GM18508 (cell line): ENCODE results near the gene COL27A1.
"Not testable (repeated sequence)": the region's sequence is repeated elsewhere in the genome, so short reads cannot be mapped to it uniquely, and the experiment has no call there.

Experiments
- ATAC-seq: cut with Tn5 transposase; IDR thresholded peaks from one replicate; pipeline ENCODE4 v1.9.1; 2021; ENCODE audit warnings: moderate number of reproducible peaks; ENCODE audit not compliant: insufficient read depth, unreplicated experiment

COL27A1 gene

DNA sequence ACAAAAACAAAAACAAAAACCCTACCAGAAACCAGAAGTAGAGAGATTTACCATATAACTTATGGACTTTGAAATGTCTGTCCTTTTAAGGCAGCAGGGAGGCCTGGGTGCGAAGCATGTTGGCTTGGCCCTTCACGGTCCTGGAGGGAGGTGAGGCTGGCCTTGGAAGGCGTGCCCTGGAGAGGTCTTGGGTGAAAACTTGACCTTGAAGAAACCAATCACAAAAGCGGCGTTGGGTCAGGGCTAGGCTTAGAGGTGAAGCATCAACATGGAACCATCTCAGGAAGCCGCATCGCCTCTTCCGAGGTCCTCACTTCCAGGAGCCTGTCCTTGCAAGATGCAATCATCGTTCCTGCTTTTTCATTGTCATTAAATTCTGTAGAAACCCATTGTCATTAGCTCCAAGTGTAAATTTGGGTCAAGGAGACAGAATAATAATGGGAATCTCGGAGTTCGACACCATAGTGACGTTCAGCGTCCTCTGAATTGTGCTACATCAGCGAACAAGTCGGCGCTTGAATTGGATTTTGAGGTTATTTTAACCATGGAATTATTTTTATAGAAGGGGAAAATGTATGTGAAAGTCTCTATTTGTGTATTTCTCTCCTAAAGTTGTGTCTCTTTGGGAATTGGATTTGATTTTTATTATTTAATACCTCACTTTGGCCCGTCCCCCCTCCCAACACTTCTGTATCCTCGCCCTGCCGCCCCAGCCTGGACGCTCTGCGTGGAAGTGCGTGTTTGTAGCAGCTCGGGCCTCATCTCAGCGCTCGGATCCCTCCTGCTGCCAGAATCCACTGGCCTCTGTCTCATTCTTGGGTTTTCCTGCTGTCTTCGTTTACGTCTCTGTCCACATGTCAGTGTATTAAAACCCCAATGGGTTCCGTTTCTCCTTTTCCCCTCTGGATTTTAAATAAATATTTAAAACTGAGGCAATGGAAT lies 156.5 kb downstream of the COL27A1 start:
- ATAC-seq, result no peak

DNA sequence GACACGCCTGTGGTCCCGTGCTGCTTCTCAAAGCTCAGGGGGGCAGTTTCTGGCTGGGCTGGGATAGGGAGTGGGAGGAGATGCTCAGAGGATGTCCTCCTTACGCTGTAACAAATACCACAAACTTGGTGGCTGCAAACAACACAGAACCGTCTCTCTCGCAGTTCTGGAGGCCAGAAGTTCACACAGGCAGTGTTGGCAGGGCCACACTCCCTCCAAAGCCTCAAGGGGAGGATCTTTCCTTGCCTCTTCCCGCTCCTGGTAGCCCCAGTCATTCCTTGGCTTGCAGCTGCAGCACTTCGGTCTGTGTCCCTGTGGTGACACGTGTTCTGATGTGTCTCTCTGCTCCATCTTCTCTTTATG lies 157.2 kb downstream of the COL27A1 start:
- no peak for ATAC-seq

DNA sequence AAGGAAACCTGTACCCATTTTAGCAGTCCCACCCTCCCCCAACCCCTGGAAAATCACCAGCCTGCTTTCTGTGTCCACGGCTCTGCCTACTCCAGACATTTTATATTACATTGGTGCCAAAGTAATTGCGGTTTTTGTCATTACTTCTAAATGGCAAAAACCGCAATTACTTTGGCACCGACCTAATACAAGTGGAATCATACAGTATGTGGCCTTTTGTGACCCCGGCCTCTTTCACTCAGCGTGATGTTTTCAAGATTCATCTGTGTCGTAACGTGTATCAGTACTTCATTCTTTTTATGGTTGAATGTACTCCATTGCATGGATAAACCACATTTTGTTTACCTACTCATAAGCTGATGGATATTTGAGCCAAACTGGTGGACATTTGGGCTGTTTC lies 157.8 kb downstream of the COL27A1 start:
- no peak for ATAC-seq

DNA sequence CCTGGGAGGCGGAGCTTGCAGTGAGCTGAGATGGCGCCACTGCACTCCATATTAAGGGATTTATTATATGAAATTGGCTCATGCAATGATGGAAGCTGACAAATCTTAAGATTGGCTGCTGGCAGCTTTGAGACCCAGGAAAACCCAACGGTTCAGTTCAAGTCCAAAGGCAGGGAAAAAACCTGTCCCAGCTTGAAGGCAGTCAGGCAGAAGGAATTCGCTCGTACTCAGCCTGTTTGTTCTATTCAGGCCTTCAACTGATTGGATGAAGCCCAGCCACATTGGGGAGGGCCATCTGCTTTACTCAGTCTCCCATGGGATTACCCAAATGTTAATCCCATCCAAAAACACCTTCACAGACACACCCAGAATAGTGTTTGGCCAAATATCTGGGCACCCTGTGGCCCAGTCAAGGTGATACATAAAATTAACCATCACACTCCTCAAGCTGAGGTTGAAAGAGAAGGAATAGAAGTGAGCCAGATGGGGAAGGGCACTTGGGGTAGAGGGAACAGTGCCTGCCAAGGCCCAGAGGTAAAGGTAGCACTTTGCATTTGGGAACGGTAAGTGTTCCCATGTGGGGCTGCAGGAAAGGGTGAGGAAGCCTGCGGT lies 159.0 kb downstream of the COL27A1 start:
- ATAC-seq, result no peak

DNA sequence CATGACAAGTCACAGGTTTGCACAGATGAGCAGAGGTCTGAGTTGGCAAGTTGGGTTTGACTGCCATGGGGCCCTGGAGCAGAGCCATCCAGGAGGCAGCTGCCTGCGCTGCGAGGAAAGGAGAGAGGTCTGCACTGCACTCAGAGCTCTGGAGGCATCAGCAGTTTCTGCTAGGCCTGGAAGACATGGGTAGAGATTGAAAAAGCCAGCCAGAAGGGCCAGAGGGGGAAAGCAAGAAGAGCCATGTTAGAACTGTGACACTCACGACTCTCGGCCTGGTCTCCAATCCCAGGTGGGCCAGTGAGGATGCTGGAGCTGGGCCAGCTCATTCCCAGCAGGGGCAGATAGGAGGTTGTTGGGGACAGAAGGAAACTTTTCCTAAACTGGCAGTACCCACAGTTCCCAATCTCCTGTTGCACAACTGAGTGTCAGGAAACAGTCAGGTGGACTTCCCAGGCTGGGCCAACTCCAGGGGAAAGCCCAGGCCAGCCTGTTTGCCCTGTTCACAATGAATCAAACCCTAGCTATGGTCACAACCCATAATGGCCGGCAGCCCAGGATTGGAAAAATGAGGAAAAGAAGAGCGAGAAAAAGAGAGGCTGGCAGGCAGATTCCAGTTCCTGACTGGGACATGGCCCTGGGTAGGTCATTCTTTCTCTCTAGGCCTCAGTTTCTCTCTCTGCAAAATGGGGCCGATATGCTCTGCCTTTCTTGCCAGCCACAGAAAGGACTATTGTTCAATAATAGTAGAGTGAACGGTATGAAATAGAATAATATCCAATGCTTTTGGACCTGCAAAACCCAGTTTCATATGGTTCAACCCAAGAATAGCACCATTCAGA lies 159.8 kb downstream of the COL27A1 start:
- ATAC-seq, result no peak

DNA sequence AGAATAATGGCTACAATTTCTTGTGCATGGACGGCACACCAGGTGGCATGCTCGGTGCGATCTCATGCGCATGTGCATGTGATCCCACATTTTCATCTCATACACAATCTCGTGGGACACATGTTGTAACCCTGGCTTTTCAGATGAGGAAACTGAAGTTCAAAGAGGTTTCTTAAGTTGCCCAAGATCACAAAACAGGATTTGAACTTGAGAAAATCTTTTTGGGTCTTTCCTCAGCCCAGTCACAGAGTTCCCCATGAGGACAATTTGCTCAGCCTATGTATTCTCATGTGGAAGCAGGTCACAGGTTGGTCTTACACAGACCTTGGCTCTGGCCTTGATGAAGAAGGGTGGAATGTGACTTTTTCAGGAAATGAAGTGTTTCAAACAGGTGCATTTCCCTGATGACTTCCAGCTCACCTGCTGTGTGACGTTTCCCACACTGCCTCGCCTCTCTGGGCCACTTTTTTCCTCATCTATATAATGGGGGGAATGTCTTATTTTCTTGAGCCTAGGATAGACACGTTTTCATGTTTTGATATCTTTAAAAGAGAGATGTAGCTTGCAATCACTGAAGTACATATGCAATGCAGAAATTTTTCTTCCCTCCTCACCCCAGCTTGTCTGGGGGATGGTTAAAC lies 160.5 kb downstream of the COL27A1 start:
- no peak for ATAC-seq

DNA sequence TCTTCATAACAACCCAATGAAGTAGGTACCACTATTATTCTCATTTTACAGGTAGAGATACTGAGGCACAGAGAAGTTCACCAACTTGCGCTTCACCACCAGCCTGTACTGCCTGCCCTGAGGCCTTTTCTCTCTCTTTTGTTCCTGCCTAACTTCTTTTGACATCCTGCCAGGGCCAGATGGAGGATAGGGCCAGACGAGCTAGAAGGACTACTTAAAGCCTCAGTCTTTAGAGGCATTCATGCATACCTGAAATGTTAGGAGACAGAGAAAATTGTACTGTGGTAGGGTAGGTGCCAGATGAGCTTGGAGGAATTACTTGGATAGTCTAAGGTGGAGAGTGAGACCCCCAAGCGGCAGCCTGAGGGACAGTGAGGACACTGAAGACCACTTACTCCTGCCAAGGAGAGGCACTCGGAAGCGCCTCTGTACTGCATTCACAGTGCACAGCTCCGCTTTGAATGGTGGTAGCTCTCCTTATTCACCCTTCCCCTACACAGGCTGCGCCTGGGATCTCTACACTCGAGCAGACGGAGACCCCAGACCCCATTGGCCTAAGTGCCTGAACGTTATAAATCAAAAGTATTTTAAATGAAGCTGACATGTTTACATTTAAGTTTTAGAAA lies 161.4 kb downstream of the COL27A1 start:
- no peak for ATAC-seq

DNA sequence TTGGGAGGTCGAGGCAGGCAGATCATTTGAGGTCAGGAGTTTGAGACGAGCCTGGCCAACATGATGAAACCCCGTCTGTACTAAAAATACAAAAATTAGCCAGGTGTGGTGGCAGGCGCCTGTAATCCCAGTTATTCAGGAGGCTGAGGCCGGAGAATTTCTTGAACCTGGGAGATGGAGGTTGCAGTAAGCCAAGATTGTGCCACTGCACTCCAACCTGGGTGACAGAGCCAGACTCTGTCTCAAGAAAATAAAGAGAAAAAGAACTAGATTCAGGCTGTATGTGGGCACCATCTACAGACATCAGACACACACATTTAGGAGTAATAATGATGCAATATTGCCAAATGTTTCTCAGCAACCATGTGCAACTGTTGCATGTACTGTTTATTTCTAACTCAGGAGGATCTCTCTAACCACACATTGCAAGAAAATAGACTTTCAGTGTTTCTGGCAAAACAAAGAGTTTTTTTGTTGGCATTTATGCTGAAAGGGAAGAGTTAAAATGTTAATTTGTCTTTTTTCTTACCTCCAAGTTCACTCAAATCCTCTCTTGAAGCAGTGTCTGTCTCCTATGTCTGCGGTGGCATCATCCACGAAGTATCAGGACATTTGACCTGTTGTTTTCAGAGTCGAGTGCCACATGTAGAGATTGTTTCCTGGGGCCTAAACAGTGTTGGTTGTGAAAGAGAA lies 162.5 kb downstream of the COL27A1 start:
- ATAC-seq, result no peak

DNA sequence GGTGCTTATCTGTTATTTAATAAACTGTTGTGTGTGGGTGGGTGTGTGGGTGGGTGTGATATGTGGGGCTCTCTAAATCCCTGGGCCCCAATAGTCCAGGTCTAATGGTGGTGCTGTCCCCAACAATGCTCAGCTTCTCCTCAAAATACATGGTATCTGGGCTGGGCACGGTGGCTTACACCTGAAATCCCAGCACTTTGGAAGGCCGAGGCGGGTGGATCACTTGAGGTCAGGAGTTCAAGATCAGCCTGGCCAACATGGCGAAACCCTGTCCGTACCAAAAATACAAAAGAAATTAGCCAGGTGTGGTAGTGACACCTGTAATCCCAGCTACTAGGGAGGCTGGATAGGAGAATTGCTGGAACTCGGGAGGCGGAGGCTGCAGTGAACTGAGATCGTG lies 163.1 kb downstream of the COL27A1 start:
- no peak for ATAC-seq

DNA sequence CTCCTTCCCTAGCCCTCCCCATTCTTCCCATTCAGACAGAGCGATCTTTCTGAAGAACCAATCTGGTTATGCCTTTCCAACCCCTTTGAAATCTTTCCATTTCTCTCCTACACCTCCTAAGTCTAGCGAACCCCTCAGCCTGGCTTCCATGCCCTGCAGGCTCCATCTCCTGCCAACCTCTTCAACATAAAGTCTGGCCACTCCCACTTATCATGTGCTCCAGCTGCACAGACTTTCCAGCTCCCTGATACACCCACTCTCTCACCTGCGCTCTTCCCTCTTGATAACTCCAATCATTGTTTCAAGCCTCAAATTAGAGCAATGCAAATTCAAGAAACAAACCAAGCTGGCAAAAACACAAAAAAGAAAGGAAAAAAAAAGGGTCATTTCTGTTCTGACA lies 163.8 kb downstream of the COL27A1 start:
- ATAC-seq, result no peak

DNA sequence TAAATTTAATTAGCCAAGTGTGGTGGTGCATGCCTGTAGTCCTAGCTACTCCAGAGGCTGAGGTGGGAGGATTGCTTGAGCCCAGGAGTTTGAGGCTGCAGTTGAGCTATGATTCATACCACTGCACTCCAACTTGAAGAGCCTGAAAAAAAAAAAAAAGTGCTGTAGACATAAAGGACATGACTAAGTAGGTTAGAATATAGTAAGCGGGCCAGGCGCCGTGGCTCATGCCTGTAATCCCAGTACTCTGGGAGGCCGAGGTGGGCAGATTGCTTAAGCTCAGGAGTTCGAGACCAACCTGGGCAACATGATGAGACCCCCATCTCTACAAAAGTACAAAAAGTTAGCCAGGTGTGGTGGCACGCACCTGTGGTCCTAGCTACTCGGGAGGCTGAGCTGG lies 165.4 kb downstream of the COL27A1 start:
- not testable (repeated sequence) for ATAC-seq

DNA sequence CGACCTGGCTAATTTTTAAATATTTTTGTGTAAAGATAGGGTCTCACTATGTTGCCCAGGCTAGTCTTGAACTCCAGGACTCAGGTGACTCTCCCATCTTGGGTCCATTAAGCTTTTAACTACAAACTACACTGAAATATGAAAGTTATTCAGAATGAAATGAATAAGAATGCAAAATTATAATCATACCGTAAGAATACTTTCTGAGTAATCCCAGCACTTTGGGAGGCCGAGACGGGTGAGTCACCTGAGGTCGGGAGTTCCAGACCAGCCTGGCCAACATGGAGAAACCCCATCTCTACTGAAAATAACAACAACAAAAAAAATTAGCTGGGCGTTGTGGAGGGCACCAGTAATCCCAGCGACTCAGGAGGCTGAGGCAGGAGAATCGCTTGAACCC lies 166.4 kb downstream of the COL27A1 start:
- ATAC-seq, result no peak

DNA sequence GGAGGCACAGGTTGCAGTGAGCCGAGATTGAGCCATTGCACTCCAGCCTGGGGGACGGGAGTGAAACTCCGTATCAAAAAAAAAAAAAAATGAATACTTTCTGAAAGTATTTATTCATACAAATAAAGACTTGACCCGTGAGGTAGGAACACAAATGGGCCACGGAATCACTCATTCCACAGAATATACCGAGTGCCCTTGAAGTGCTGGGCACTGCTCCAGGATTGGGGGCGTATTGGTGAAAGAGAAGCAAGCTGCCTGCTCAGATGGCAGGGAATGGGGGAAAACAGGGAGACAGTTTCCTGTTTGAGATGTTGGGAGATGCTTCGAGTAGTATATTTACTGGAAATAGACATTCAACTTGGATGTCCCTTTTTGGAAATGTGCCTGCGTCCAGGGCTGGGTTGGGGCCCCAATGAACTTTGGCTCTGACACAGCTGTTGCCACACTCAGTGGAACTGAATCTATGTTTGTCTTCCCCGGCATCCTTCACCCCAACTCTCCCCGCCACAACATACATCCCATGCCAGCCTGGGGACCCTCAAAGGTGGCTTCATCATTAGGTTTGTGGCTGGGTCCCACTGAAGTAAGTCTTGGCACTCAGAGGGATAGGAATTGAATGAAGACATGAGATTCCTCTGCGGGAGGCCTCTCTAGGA lies 167.0 kb downstream of the COL27A1 start:
- ATAC-seq, result not testable (repeated sequence)

DNA sequence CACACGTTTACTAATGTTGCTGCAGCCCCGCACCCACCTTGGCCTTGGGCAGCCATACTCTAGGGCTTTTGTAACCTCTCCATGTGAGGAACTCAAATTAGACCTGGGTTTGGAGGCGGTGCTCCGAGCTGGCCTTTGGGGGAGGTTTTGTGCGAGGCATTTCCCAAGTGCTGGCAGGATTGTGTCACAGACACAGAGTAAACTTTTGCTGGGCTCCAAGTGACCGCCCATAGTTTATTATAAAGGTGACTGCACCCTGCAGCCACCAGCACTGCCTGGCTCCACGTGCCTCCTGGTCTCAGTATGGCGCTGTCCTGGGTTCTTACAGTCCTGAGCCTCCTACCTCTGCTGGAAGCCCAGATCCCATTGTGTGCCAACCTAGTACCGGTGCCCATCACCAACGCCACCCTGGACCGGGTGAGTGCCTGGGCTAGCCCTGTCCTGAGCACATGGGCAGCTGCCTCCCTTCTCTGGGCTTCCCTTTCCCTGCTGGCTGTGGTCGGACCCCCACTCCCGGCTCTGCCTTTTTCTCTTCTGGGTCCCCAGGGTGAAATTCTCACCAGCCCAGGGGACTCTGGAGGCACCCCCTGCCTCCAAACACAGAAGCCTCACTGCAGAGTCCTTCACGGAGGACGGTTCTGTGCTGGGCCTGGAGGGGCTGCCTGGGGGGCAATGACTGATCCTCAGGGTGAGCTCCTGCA lies 167.6 kb downstream of the COL27A1 start, which contains the start of gene ORM1:
Gene ORM1, plus strand, starts transcription at position 268 of the 701 bp plus-strand sequence. Its CDS starts 36 bp downstream, at position 304.
- ATAC-seq, result not testable (repeated sequence)

DNA sequence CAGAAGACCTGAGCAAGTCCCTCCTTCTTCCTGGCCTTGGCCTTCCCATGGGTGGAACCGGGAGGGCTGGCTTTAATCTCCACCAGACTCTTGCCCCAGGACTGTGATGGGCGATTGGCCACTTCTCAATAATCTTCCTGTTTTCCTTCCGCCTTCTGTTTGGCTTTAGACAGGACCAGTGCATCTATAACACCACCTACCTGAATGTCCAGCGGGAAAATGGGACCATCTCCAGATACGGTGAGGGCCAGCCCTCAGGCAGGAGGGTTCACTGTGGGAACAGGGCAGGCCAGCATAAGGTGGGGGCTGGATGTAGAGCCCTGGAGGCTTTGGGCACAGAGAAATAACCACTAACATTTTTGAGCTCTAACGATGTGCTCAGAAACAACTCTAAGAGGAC lies 168.5 kb downstream of the COL27A1 start:
- not testable (repeated sequence) for ATAC-seq

DNA sequence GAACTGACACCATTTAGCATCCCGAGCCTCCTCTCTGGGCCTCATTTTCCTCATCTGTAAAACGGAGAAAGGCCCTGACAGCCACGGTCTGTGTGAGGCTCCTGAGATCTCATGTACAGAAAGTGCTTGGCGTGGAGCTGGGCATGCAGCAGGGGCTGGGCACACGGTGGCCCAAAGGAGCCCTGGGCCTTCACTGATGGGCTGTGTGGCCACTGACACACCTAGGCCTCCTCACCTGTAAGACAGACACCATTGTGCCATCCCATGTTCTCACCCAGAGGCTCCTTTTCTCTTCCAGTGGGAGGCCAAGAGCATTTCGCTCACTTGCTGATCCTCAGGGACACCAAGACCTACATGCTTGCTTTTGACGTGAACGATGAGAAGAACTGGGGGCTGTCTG lies 169.2 kb downstream of the COL27A1 start:
- no peak for ATAC-seq

DNA sequence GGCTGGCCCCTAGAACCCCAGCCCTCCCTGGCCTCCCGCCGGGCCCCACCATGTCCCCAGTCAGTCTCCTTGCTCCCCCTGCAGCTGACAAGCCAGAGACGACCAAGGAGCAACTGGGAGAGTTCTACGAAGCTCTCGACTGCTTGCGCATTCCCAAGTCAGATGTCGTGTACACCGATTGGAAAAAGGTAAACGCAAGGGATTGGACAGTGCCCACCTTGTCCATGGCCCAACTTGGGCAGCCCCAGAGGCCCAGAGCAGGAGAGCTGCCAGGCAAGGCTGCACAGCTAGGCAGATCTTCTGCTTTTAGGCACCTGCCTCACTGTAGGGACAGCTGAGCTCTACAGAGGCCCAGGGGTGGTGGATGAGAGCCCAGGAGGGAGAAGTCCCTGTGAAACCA lies 169.6 kb downstream of the COL27A1 start:
- not testable (repeated sequence) for ATAC-seq

DNA sequence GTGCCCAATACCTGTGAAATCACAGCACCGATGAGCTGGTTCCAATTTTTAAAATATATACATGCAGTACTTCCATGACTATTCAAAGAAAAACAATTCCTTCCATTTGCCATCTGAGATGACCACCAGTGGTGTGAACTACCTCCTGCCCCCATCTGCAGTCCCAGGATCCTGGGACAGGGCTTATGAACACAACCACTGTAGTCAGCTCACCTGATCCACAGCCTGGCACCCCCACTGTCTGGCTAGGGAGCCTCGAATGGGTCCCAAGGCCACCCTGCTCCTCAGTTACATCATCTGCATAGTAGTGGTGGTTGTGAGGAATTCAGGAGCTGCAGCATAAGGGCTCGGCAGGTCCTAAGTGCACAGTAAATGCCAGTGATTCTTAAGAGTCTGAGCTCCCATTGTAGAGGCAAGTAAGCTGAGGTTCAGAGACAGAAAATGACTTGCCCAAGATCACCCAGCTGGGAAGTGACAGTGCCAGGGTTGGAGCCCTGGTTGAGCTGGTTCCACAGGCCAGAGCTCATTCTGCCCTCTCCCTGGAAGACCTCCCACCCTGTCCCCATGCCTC lies 170.4 kb downstream of the COL27A1 start:
- ATAC-seq, result not testable (repeated sequence)
